Esophagus squamous epithelium (tissue), 5 donors: ENCODE measurements around the gene TMEM150B. TPM values are rescaled to one million over a fixed set of nuclear protein-coding genes. Genes with fewer than 3 reads are reported as not detected.

Experiments used
- DNase-seq: peaks from one replicate; lab custom pipeline; 2025; lab: John Stamatoyannopoulos, UW
- H3K27ac ChIP-seq, 4 donors: fragments of 200-600 bp; sonication (generic); one replicate each; pipeline ENCODE4 v1.5.1; 2016 to 2019; ENCODE audit warnings: mild to moderate bottlenecking in 1 of 4
- H3K27me3 ChIP-seq, 4 donors: fragments of 200-600 bp; sonication (generic); 1 replicate in 3 of 4; 2 replicates in 1 of 4; pipeline versions ENCODE4 v1.5.1 to v1.6.0; 2017 to 2021; ENCODE audit warnings: antibody characterized with exemption in 1 of 4
- H3K36me3 ChIP-seq, 3 donors: fragments of 200-600 bp; sonication (generic); one replicate each; pipeline ENCODE4 v1.5.1; 2016 to 2019
- H3K4me1 ChIP-seq, 3 donors: fragments of 200-600 bp; sonication (generic); one replicate each; pipeline ENCODE4 v1.5.1; 2017 to 2019
- H3K4me3 ChIP-seq, 4 donors: fragments of 200-600 bp; sonication (generic); 1 replicate in 3 of 4; 2 replicates in 1 of 4; pipeline ENCODE4 v1.5.1; 2016 to 2019; ENCODE audit warnings: mild to moderate bottlenecking in 2 of 4, moderate library complexity in 1 of 4
- H3K9me3 ChIP-seq, 3 donors: fragments of 200-600 bp; sonication (generic); one replicate each; pipeline ENCODE4 v1.5.1; 2016 to 2019
- POLR2A ChIP-seq, 4 donors: fragments of 450-650 bp; IDR thresholded peaks; one replicate each; pipeline ENCODE4 v1.6.1; 2017; ENCODE audit warnings: antibody characterized with exemption in 4 of 4, mild to moderate bottlenecking in 4 of 4, moderate library complexity in 3 of 4
- WGBS, 2 donors: methylation state at CpG; one replicate each; pipeline ENCODE4 v1.1.5; 2018; 5-methylcytosine and 5-hydroxymethylcytosine counted together
- intact Hi-C: fragments of 100-400 bp; cut with DNase I; formaldehyde crosslinking; loops from one replicate; pipeline ENCODE4 v1.15.0; 2022
- total RNA-seq, 4 donors: library from RNA; depleted of rRNA; stranded (reverse); fragments of >200 nt; gene quantifications; one replicate each; pipeline ENCODE4 v1.1.0, GENCODE V29; 2016
- TF ChIP-seq, protein P1 (sequence below), 6 experiments: fragments of 450-650 bp in 4 of 6; fragments of 200-600 bp in 2 of 6; sonication (generic) in 2 of 6; IDR thresholded peaks; one replicate each; pipeline ENCODE4 v1.5.1; 2016 to 2019; ENCODE audit warnings: antibody characterized with exemption in 6 of 6, mild to moderate bottlenecking in 4 of 6, moderate library complexity in 4 of 6
- donor health status: DM: yes; HTN: yes; CAD: no.

Gene TMEM150B
- total RNA-seq, 4 donors from 2014 or later = 1.7 TPM; not detected in 3

DNA sequence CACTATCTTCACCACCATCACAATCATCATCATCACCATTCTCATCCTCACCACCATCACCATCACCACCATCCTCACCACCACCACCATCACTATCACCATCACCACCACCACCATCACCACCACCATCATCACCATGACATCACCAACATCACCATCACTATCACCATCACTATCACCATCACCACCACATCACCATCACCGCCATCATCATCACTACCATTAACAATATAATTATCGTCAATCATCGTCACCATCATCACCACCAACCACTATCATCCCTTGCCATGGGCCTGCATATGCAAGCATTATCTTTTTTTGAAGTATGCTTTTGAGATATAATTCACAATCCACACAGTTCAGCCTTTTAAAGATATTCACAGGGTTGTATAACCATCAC, 58.7 kb downstream of the TMEM150B start:
- H3K27me3 ChIP-seq = no peaks in the 10 kb centered on the region
- no peak for DNase-seq
- H3K4me3 ChIP-seq = no peak overlapping the region
- peaks cover 0 to 47% (median 0%) of the 10 kb centered on the region in 3 donors for H3K36me3 ChIP-seq
- H3K9me3 ChIP-seq = no peaks in the 10 kb centered on the region
- intact Hi-C loops = no loop called here
- no peak overlapping the region for H3K27ac ChIP-seq
- TF ChIP-seq, protein P1, sequence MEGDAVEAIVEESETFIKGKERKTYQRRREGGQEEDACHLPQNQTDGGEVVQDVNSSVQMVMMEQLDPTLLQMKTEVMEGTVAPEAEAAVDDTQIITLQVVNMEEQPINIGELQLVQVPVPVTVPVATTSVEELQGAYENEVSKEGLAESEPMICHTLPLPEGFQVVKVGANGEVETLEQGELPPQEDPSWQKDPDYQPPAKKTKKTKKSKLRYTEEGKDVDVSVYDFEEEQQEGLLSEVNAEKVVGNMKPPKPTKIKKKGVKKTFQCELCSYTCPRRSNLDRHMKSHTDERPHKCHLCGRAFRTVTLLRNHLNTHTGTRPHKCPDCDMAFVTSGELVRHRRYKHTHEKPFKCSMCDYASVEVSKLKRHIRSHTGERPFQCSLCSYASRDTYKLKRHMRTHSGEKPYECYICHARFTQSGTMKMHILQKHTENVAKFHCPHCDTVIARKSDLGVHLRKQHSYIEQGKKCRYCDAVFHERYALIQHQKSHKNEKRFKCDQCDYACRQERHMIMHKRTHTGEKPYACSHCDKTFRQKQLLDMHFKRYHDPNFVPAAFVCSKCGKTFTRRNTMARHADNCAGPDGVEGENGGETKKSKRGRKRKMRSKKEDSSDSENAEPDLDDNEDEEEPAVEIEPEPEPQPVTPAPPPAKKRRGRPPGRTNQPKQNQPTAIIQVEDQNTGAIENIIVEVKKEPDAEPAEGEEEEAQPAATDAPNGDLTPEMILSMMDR (IDR thresholded peaks at IDR 0.05) = no peak
- TF ChIP-seq POLR2A (IDR thresholded peaks at IDR 0.05) = no peak
- H3K4me1 ChIP-seq = peaks cover 0 to 5% (median 0%) of the 10 kb centered on the region in 3 donors
- 98 to 100% methylated on average over 3 of the region's 3 CpGs for WGBS, 2 donors

DNA sequence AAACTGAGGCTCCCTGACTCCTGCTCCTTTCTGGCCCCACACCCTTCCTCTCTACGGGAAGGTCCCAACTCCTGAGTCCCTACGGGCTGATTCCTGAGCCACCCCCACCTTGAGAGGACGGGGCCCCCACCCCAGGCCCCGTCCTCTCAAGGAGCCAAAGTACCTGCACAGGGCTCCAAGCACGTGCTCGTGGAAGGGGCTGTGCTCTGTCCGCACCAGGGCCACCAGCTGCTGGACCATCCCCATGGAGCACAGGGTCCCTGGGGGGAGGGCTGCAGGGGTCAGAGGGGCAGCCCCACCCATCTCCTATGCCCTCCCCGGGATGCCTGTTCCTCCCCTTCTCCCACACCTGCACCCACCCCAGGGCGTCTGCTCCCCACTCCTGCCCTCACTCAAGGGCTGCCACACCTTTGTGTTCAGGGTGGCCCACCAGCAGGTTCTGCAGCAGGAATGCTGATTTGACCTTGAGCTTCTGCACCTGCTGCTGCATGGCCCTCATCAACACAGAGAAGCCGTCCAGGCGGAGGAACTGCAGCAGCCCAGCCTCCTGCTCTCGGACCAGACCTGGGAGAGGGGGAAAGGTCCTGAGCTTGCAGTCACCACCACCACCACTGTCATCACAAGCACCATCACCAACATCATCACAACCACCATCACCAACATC, 59.3 kb downstream of the TMEM150B start:
- Histone ChIP-seq H3K36me3 (peaks cover 0 to 43% (median 0%) of the 10 kb centered on the region in 3 donors), H3K4me3 (no peak overlapping the region), H3K27me3 (no peaks in the 10 kb centered on the region), H3K9me3 (no peaks in the 10 kb centered on the region), H3K27ac (no peak overlapping the region), H3K4me1 (peaks cover 0 to 5% (median 0%) of the 10 kb centered on the region in 3 donors)
- no peak for DNase-seq
- intact Hi-C loops = no loop called here
- 93 to 100% methylated on average over 1 to 5 of the region's 12 CpGs for WGBS, 2 donors
- TF ChIP-seq, protein P1 (IDR thresholded peaks at IDR 0.05) = no peak
- no peak for TF ChIP-seq POLR2A (IDR thresholded peaks at IDR 0.05)

DNA sequence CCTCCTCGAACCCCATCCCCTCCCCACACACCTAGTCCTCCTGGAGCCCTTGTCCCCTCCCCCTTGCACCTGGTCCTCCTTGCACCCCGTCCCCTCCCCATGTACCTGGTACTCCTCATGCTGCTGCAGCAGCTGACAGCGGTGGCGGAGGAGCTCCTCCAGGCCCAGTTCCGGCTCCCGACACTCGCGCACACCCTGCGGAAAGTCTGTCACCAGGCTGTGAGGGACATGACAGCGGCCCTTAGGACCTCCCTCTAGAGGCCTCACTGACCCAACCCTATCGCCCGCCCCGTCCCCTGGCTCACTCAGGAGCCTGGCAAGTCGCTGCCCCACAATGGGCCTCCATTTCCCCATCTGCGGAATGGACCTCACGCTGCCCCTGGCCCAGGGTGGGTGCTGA, 60.0 kb downstream of the TMEM150B start:
- no peak for DNase-seq
- intact Hi-C loops = no loop called here
- no peaks in the 10 kb centered on the region for H3K27me3 ChIP-seq
- no peak overlapping the region for H3K4me3 ChIP-seq
- TF ChIP-seq, protein P1 (IDR thresholded peaks at IDR 0.05) = no peak
- no peak for TF ChIP-seq POLR2A (IDR thresholded peaks at IDR 0.05)
- peaks cover 0 to 38% (median 0%) of the 10 kb centered on the region in 3 donors for H3K36me3 ChIP-seq
- H3K4me1 ChIP-seq = peaks cover 0 to 7% (median 3%) of the 10 kb centered on the region in 3 donors
- WGBS, 2 donors = 91 to 94% methylated on average over 8 to 12 of the region's 16 CpGs
- no peaks in the 10 kb centered on the region for H3K9me3 ChIP-seq
- no peak overlapping the region for H3K27ac ChIP-seq

DNA sequence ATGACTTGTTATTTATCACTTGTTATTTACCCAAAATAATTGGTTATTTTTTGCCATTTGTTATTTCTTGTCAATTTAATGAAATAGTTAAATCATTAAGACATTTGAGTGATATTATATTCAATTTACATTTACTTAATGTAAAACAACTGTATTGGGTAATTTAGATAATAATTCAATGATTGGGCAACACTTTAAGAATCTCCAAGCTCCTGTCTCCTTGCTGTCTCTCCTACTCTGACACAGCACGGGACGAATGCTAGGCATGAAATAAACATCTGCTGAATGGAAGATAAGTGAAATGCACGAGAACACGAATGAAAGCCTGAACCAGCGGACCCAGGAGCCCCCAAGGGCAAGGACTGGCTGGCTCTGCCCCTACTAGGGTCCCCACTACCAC, 60.6 kb downstream of the TMEM150B start:
- Histone ChIP-seq H3K27me3 (no peaks in the 10 kb centered on the region), H3K4me3 (no peak overlapping the region), H3K4me1 (peaks cover 5 to 13% (median 9%) of the 10 kb centered on the region in 3 donors), H3K9me3 (no peaks in the 10 kb centered on the region), H3K27ac (no peak overlapping the region), H3K36me3 (peaks cover 0 to 32% (median 0%) of the 10 kb centered on the region in 3 donors)
- no peak for DNase-seq
- 84 to 89% methylated on average over 5 of the region's 5 CpGs for WGBS, 2 donors
- intact Hi-C loops = no loop called here
- TF ChIP-seq, protein P1 (IDR thresholded peaks at IDR 0.05) = no peak
- TF ChIP-seq POLR2A (IDR thresholded peaks at IDR 0.05) = no peak

Other genes starting within 250 kb of the TMEM150B start
- gene EPS8L1, start 249.5 kb downstream of the TMEM150B start, total RNA-seq = 100 to 1,000 TPM; 151 to 341 (median 286) TPM
- gene PPP1R12C, start 207.7 kb downstream of the TMEM150B start, total RNA-seq = 10 to 100 TPM; 35.1 to 89.1 (median 43.7) TPM
- gene TNNT1, start 176.1 kb downstream of the TMEM150B start, total RNA-seq = 10 to 100 TPM in 1 of 4 donors, 1 to 10 TPM in 3; 3.3 to 23.1 (median 6.2) TPM
- not detected for gene TNNI3, start 167.6 kb downstream of the TMEM150B start, total RNA-seq
- 1 to 10 TPM in 3 of 4 donors, under 1 TPM in 1; 0.53 to 2.8 (median 1.4) TPM for gene DNAAF3, start 158.7 kb downstream of the TMEM150B start, total RNA-seq
- gene SYT5, start 145.1 kb downstream of the TMEM150B start, total RNA-seq = under 1 TPM in 1 of 4 donors, not detected in 3; 0.22 TPM
- 1 to 10 TPM in 3 of 4 donors, under 1 TPM in 1; 0.57 to 2.0 (median 1.3) TPM for gene PTPRH, start 115.8 kb downstream of the TMEM150B start, total RNA-seq
- gene TMEM86B, start 96.6 kb downstream of the TMEM150B start, total RNA-seq = 1 to 10 TPM in 3 of 4 donors, not detected in 1; 1.1 to 3.6 (median 2.2) TPM
- 10 to 100 TPM; 30.6 to 59.2 (median 47.4) TPM for gene PPP6R1, start 66.3 kb downstream of the TMEM150B start, total RNA-seq
- gene HSPBP1, start 45.2 kb downstream of the TMEM150B start, total RNA-seq = 10 to 100 TPM; 27.1 to 40.7 (median 32.4) TPM
- 1 to 10 TPM in 1 of 4 donors, under 1 TPM in 1, not detected in 2; 0.73 to 1.1 TPM for gene BRSK1, start 41.3 kb downstream of the TMEM150B start, total RNA-seq
- 1 to 10 TPM; 5.3 to 9.9 (median 8.2) TPM for gene KMT5C, start 14.5 kb upstream of the TMEM150B start, total RNA-seq
- gene COX6B2, start 29.4 kb upstream of the TMEM150B start, total RNA-seq = 1 to 10 TPM in 1 of 4 donors, under 1 TPM in 2, not detected in 1; 0.66 to 1.4 (median 0.95) TPM
- not detected for gene GARIN5B, start 37.9 kb upstream of the TMEM150B start, total RNA-seq
- gene IL11, start 45.1 kb upstream of the TMEM150B start, total RNA-seq = not detected
- not detected for gene TMEM190, start 51.5 kb upstream of the TMEM150B start, total RNA-seq
- gene TMEM238, start 59.0 kb upstream of the TMEM150B start, total RNA-seq = 10 to 100 TPM; 11.9 to 41.8 (median 27.1) TPM
- gene RPL28, start 60.6 kb upstream of the TMEM150B start, total RNA-seq = 100 to 1,000 TPM; 395 to 866 (median 753) TPM
- 10 to 100 TPM; 15.6 to 41.4 (median 31.2) TPM for gene UBE2S, start 82.4 kb upstream of the TMEM150B start, total RNA-seq
- not detected for gene SHISA7, start 118.0 kb upstream of the TMEM150B start, total RNA-seq
- gene ISOC2, start 136.3 kb upstream of the TMEM150B start, total RNA-seq = 10 to 100 TPM; 60.5 to 98.1 (median 78.7) TPM
- gene C19orf85, start 139.4 kb upstream of the TMEM150B start, total RNA-seq = not detected
- 10 to 100 TPM in 1 of 4 donors, 1 to 10 TPM in 3; 4.4 to 22.0 (median 6.8) TPM for gene ZNF628, start 151.3 kb upstream of the TMEM150B start, total RNA-seq
- 1 to 10 TPM; 1.3 to 4.3 (median 2.9) TPM for gene NAT14, start 159.8 kb upstream of the TMEM150B start, total RNA-seq
- gene SSC5D, start 163.1 kb upstream of the TMEM150B start, total RNA-seq = 1 to 10 TPM in 1 of 4 donors, under 1 TPM in 3; 0.40 to 5.0 (median 0.68) TPM
- not detected for gene SBK2, start 211.8 kb upstream of the TMEM150B start, total RNA-seq
- 1 to 10 TPM in 1 of 4 donors, under 1 TPM in 1, not detected in 2; 0.22 to 1.0 TPM for gene SBK3, start 220.2 kb upstream of the TMEM150B start, total RNA-seq